Esophagus squamous epithelium (tissue), 5 donors: ENCODE data around the gene PLEKHG2. TPM values are rescaled to one million over a fixed set of nuclear protein-coding genes. Genes with fewer than 3 reads are reported as not detected.

Experiments used
- DNase-seq: peaks from one replicate; lab custom pipeline; 2025; lab: John Stamatoyannopoulos, UW
- H3K27ac ChIP-seq, 4 donors: fragments of 200-600 bp; sonication (generic); one replicate each; pipeline ENCODE4 v1.5.1; 2016 to 2019; ENCODE audit warnings: mild to moderate bottlenecking in 1 of 4
- H3K27me3 ChIP-seq, 4 donors: fragments of 200-600 bp; sonication (generic); 1 replicate in 3 of 4; 2 replicates in 1 of 4; pipeline versions ENCODE4 v1.5.1 to v1.6.0; 2017 to 2021; ENCODE audit warnings: antibody characterized with exemption in 1 of 4
- H3K36me3 ChIP-seq, 3 donors: fragments of 200-600 bp; sonication (generic); one replicate each; pipeline ENCODE4 v1.5.1; 2016 to 2019
- H3K4me1 ChIP-seq, 3 donors: fragments of 200-600 bp; sonication (generic); one replicate each; pipeline ENCODE4 v1.5.1; 2017 to 2019
- H3K4me3 ChIP-seq, 4 donors: fragments of 200-600 bp; sonication (generic); 1 replicate in 3 of 4; 2 replicates in 1 of 4; pipeline ENCODE4 v1.5.1; 2016 to 2019; ENCODE audit warnings: mild to moderate bottlenecking in 2 of 4, moderate library complexity in 1 of 4
- H3K9me3 ChIP-seq, 3 donors: fragments of 200-600 bp; sonication (generic); one replicate each; pipeline ENCODE4 v1.5.1; 2016 to 2019
- POLR2A ChIP-seq, 4 donors: fragments of 450-650 bp; IDR thresholded peaks; one replicate each; pipeline ENCODE4 v1.6.1; 2017; ENCODE audit warnings: antibody characterized with exemption in 4 of 4, mild to moderate bottlenecking in 4 of 4, moderate library complexity in 3 of 4
- WGBS, 2 donors: methylation state at CpG; one replicate each; pipeline ENCODE4 v1.1.5; 2018; 5-methylcytosine and 5-hydroxymethylcytosine counted together
- intact Hi-C: fragments of 100-400 bp; cut with DNase I; formaldehyde crosslinking; loops from one replicate; pipeline ENCODE4 v1.15.0; 2022
- small RNA-seq, 4 donors: library from RNA; depleted of rRNA; stranded (forward); fragments of <200 nt; gene quantifications; one replicate each; pipeline ENCODE3, GENCODE V24; 2016
- total RNA-seq, 4 donors: library from RNA; depleted of rRNA; stranded (reverse); fragments of >200 nt; gene quantifications; one replicate each; pipeline ENCODE4 v1.1.0, GENCODE V29; 2016
- TF ChIP-seq, protein P1 (sequence below), 6 experiments: fragments of 450-650 bp in 4 of 6; fragments of 200-600 bp in 2 of 6; sonication (generic) in 2 of 6; IDR thresholded peaks; one replicate each; pipeline ENCODE4 v1.5.1; 2016 to 2019; ENCODE audit warnings: antibody characterized with exemption in 6 of 6, mild to moderate bottlenecking in 4 of 6, moderate library complexity in 4 of 6
- donor health status: DM: yes; HTN: yes; CAD: no.

The PLEKHG2 gene
- total RNA-seq, 4 donors from 2014 or later: 4.8 to 9.3 (median 7.6) TPM

DNA sequence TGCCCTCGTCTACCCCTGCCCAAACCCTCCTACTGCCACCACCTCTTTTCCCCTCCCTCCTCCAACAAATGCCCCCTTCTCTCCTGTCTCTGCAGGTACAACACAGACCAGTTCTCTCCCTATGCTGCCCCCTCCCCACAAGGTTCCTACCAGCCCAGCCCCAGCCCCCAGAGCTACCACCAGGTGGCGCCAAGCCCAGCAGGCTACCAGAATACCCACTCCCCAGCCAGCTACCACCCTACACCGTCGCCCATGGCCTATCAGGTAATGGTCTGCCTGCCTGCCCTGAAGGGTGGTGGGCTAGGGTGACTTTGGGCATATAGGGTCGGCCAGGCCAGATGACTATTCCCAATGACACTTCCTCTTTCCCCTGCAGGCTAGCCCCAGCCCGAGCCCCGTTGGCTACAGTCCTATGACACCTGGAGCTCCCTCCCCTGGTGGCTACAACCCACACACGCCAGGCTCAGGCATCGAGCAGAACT lies 61.7 kb downstream of the PLEKHG2 start:
- no peak overlapping the region for H3K4me3 ChIP-seq
- H3K9me3 ChIP-seq: no peaks in the 10 kb centered on the region
- WGBS, 2 donors: 27 to 48% methylated on average over 5 to 7 of the region's 9 CpGs
- H3K4me1 ChIP-seq: peaks cover 0 to under 1% (median 0%) of the 10 kb centered on the region in 3 donors
- TF ChIP-seq POLR2A (IDR thresholded peaks at IDR 0.05): no peak
- TF ChIP-seq, protein P1, sequence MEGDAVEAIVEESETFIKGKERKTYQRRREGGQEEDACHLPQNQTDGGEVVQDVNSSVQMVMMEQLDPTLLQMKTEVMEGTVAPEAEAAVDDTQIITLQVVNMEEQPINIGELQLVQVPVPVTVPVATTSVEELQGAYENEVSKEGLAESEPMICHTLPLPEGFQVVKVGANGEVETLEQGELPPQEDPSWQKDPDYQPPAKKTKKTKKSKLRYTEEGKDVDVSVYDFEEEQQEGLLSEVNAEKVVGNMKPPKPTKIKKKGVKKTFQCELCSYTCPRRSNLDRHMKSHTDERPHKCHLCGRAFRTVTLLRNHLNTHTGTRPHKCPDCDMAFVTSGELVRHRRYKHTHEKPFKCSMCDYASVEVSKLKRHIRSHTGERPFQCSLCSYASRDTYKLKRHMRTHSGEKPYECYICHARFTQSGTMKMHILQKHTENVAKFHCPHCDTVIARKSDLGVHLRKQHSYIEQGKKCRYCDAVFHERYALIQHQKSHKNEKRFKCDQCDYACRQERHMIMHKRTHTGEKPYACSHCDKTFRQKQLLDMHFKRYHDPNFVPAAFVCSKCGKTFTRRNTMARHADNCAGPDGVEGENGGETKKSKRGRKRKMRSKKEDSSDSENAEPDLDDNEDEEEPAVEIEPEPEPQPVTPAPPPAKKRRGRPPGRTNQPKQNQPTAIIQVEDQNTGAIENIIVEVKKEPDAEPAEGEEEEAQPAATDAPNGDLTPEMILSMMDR (IDR thresholded peaks at IDR 0.05): peak; percentile 52 to 82 (median 60)
- no peak for DNase-seq
- no peak overlapping the region for H3K27ac ChIP-seq
- intact Hi-C loops: loop anchor here (10.0 kb wide), 1 partner anchor 61 kb away; the partner anchor contains the start of gene EID2B
- peaks cover 49 to 79% (median 65%) of the 10 kb centered on the region in 3 donors for H3K36me3 ChIP-seq
- no peaks in the 10 kb centered on the region for H3K27me3 ChIP-seq

DNA sequence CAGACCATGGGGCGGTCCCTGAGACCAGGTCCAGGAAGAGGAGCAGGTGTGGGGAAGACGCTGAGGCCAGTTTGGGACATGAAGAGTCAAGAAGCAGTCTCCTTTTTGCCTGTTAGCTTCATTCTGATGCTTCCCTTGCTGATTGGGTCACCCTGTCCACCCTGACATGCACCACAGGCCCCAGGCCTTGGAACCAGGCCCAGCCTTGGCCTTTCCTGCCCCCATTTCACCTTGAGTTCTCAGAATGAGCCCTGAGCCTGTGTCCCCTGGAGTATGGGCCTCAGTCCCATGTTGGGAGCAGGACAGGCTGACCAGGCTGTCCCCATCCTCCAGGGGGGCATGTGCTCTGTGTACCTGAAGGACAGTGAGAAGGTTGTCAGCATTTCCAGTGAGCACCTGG lies 63.3 kb downstream of the PLEKHG2 start:
- H3K27me3 ChIP-seq: no peaks in the 10 kb centered on the region
- intact Hi-C loops: loop anchor here (10.0 kb wide), 1 partner anchor 59 kb away; the partner anchor contains the start of gene EID2B
- H3K4me1 ChIP-seq: peaks cover 0 to 12% (median 7%) of the 10 kb centered on the region in 3 donors
- TF ChIP-seq POLR2A (IDR thresholded peaks at IDR 0.05): no peak
- TF ChIP-seq, protein P1 (IDR thresholded peaks at IDR 0.05): no peak
- DNase-seq: no peak
- no peak overlapping the region for H3K27ac ChIP-seq
- H3K9me3 ChIP-seq: no peaks in the 10 kb centered on the region
- H3K36me3 ChIP-seq: peaks cover 33 to 64% (median 49%) of the 10 kb centered on the region in 3 donors
- 93 to 100% methylated on average over 1 to 2 of the region's 2 CpGs for WGBS, 2 donors
- H3K4me3 ChIP-seq: no peak overlapping the region

Small RNAs within 50 kb of the gene (small RNA-seq; reads per million reads assigned to genes)
- gene MIR4530: 0 to 0.41 (median 0.07) reads per million in 4 donors
- gene RN7SL566P: 0 reads per million in 4 donors

Other genes starting within 250 kb of the PLEKHG2 start
- 100 to 1,000 TPM; 208 to 737 (median 262) TPM for gene NCCRP1, start 215.7 kb upstream of the PLEKHG2 start, total RNA-seq
- not detected for gene SYCN, start 208.4 kb upstream of the PLEKHG2 start, total RNA-seq
- gene IFNL3, start 167.7 kb upstream of the PLEKHG2 start, total RNA-seq: not detected
- gene IFNL4, start 163.8 kb upstream of the PLEKHG2 start, total RNA-seq: not detected
- gene IFNL2, start 144.3 kb upstream of the PLEKHG2 start, total RNA-seq: not detected
- not detected for gene IFNL1, start 116.3 kb upstream of the PLEKHG2 start, total RNA-seq
- gene LRFN1, start 91.8 kb upstream of the PLEKHG2 start, total RNA-seq: 1 to 10 TPM in 1 of 4 donors, under 1 TPM in 3; 0.35 to 1.3 (median 0.67) TPM
- gene GMFG, start 76.6 kb upstream of the PLEKHG2 start, total RNA-seq: 10 to 100 TPM in 1 of 4 donors, 1 to 10 TPM in 3; 1.9 to 15.8 (median 4.5) TPM
- 100 to 1,000 TPM in 1 of 4 donors, 10 to 100 TPM in 3; 49.1 to 131 (median 75.2) TPM for gene SAMD4B, start 70.2 kb upstream of the PLEKHG2 start, total RNA-seq
- 10 to 100 TPM; 35.4 to 53.6 (median 38.1) TPM for gene PAF1, start 21.6 kb upstream of the PLEKHG2 start, total RNA-seq
- gene MED29, start 21.3 kb upstream of the PLEKHG2 start, total RNA-seq: 10 to 100 TPM; 11.8 to 20.1 (median 16.5) TPM
- 100 to 1,000 TPM in 3 of 4 donors, 10 to 100 TPM in 1; 72.1 to 230 (median 121) TPM for gene ZFP36, start 5.8 kb upstream of the PLEKHG2 start, total RNA-seq
- gene RPS16, start 23.3 kb downstream of the PLEKHG2 start, total RNA-seq: 1,000 to 10,000 TPM in 3 of 4 donors, 100 to 1,000 TPM in 1; 509 to 2,477 (median 1,257) TPM
- gene SUPT5H, start 32.9 kb downstream of the PLEKHG2 start, total RNA-seq: 10 to 100 TPM; 39.5 to 80.3 (median 67.7) TPM
- gene TIMM50, start 68.2 kb downstream of the PLEKHG2 start, total RNA-seq: 10 to 100 TPM; 34.0 to 63.2 (median 51.5) TPM
- not detected for gene DLL3, start 86.3 kb downstream of the PLEKHG2 start, total RNA-seq
- gene SELENOV, start 102.5 kb downstream of the PLEKHG2 start, total RNA-seq: not detected
- 1 to 10 TPM in 1 of 4 donors, under 1 TPM in 2, not detected in 1; 0.48 to 3.6 (median 0.79) TPM for gene EID2B, start 120.2 kb downstream of the PLEKHG2 start, total RNA-seq
- 10 to 100 TPM in 1 of 4 donors, 1 to 10 TPM in 3; 6.0 to 10.5 (median 9.5) TPM for gene EID2, start 127.5 kb downstream of the PLEKHG2 start, total RNA-seq
- not detected for gene LGALS13, start 189.9 kb downstream of the PLEKHG2 start, total RNA-seq
- gene LGALS16, start 243.2 kb downstream of the PLEKHG2 start, total RNA-seq: not detected